OCI-LY7 (cell line): ENCODE measurements around the gene IGFBP6. TPM values are rescaled to one million over a fixed set of nuclear protein-coding genes. Genes with fewer than 3 reads are reported as not detected.

ENCODE experiments used
- BruUV-seq: library from RNA; stranded (reverse); fragments of 400-500 nt; replicated peaks from 2 replicates; lab custom pipeline; 2021; lab: Mats Ljungman, UMichigan
- CTCF ChIA-PET: fragments of 300-600 bp; sonication (Branson Sonifier 250); formaldehyde crosslinking; loops from one replicate; lab custom pipeline; 2022; ENCODE audit warnings: antibody characterized with exemption; ENCODE audit not compliant: unreplicated experiment; lab: Charles Lee
- POLR2A ChIA-PET: fragments of 300-600 bp; sonication (Branson Sonifier 250); formaldehyde crosslinking; loops from one replicate; lab custom pipeline; 2022; ENCODE audit warnings: antibody characterized with exemption; lab: Charles Lee
- DNase-seq: peaks from one replicate; pipeline ENCODE4 v3.0.0-alpha.2; 2015; ENCODE audit warnings: low spot score
- H2AFZ ChIP-seq: fragments of 200-600 bp; sonication (generic), shearing (Covaris generic); 2 replicates; pipeline ENCODE4 v1.6.1; 2014; ENCODE audit warnings: mild to moderate bottlenecking, antibody characterized with exemption, low read length, moderate library complexity
- H3K27ac ChIP-seq: fragments of 200-600 bp; sonication (generic); 2 replicates; pipeline ENCODE4 v1.5.1; 2014; ENCODE audit warnings: mixed run types, low read depth, mild to moderate bottlenecking, moderate library complexity, low read length, inconsistent platforms; ENCODE audit not compliant: poor library complexity, severe bottlenecking
- H3K36me3 ChIP-seq: fragments of 200-600 bp; sonication (generic); 2 replicates; pipeline ENCODE4 v1.6.1; 2014; ENCODE audit warnings: mild to moderate bottlenecking, antibody characterized with exemption, low read length, moderate library complexity, mixed read lengths; ENCODE audit not compliant: insufficient read depth
- H3K4me1 ChIP-seq: fragments of 200-600 bp; sonication (generic); 2 replicates; pipeline ENCODE4 v1.5.1; 2014; ENCODE audit warnings: mild to moderate bottlenecking, low read length; ENCODE audit not compliant: insufficient read depth, poor library complexity, severe bottlenecking
- H3K4me2 ChIP-seq: fragments of 200-600 bp; sonication (generic); 2 replicates; pipeline ENCODE4 v1.6.1; 2014; ENCODE audit warnings: mild to moderate bottlenecking, low read length
- H3K4me3 ChIP-seq: fragments of 200-600 bp; sonication (generic); 2 replicates; pipeline ENCODE4 v1.5.1; 2014; ENCODE audit warnings: mild to moderate bottlenecking, low read depth, low read length; ENCODE audit not compliant: poor library complexity, severe bottlenecking
- H3K79me2 ChIP-seq: fragments of 200-600 bp; sonication (generic); 2 replicates; pipeline ENCODE4 v1.6.1; 2016; ENCODE audit warnings: low read depth, mild to moderate bottlenecking, low read length, moderate library complexity, mixed read lengths; ENCODE audit not compliant: insufficient read depth
- H3K9me2 ChIP-seq: fragments of 200-600 bp; sonication (generic); 2 replicates; pipeline ENCODE4 v1.6.1; 2016; ENCODE audit warnings: mild to moderate bottlenecking, low read length, mixed read lengths; ENCODE audit not compliant: insufficient read depth
- H3K9me3 ChIP-seq: fragments of 200-600 bp; sonication (generic); 2 replicates; pipeline ENCODE4 v1.6.1; 2014; ENCODE audit warnings: mild to moderate bottlenecking, mixed run types, low read length, mixed read lengths
- H4K20me1 ChIP-seq: fragments of 200-600 bp; sonication (generic); 2 replicates; pipeline ENCODE4 v1.6.1; 2014; ENCODE audit warnings: mild to moderate bottlenecking, antibody characterized with exemption, low read length, moderate library complexity, mixed read lengths; ENCODE audit not compliant: insufficient read depth
- CTCF ChIP-seq: fragments of 200-600 bp; sonication (generic); conservative IDR thresholded peaks from 2 replicates; pipeline ENCODE4 v1.5.1; 2014; ENCODE audit warnings: mild to moderate bottlenecking, antibody characterized with exemption, low read length, moderate library complexity, mixed read lengths
- EZH2phosphoT487 ChIP-seq: fragments of 200-600 bp; sonication (generic); IDR thresholded peaks from 2 replicates; pipeline ENCODE4 v1.6.1; 2018; ENCODE audit warnings: low read depth, borderline replicate concordance, mild to moderate bottlenecking, mixed run types, antibody characterized with exemption, low read length, moderate library complexity, mixed read lengths
- intact Hi-C: fragments of 100-400 bp; cut with micrococcal nuclease; formaldehyde crosslinking; loops from one replicate; pipeline ENCODE4 v1.10.0; 2022; ENCODE audit not compliant: unreplicated experiment
- total RNA-seq, 2 experiments: library from RNA; depleted of rRNA in 1 of 2; stranded (reverse); fragments of >200 nt in 1 of 2; shearing (Covaris generic) in 1 of 2; gene quantifications; 2 replicates each; pipeline ENCODE4 v1.2.3, GENCODE V29; 2014 to 2022

Gene IGFBP6
- total RNA-seq, 2 experiments from 2014 or later: 2.9 TPM; not detected in 1

- TF ChIP-seq CTCF (no peak), EZH2phosphoT487 (no peak)
- no peak overlapping the region for H3K27ac ChIP-seq
- no peaks in the 10 kb centered on the region for H3K79me2 ChIP-seq
- H3K9me2 ChIP-seq: no peaks in the 10 kb centered on the region
- no peak for DNase-seq
- POLR2A ChIA-PET: interaction anchor here (1.0 kb wide), 1 partner anchor 9 kb away, joined by 4 read pairs; the partner anchor contains the start of gene SPRYD3
- H4K20me1 ChIP-seq: no peaks in the 10 kb centered on the region
- H3K4me2 ChIP-seq: no peak overlapping the region
- H2AFZ ChIP-seq: no peak overlapping the region
- no peaks in the 10 kb centered on the region for H3K9me3 ChIP-seq
- H3K4me1 ChIP-seq: no peaks in the 10 kb centered on the region
- no peak overlapping the region for H3K4me3 ChIP-seq
- CTCF ChIA-PET: no interaction called here
- intact Hi-C loops: no loop called here
- BruUV-seq: no TSS peak
- H3K36me3 ChIP-seq: peaks cover 35% of the 10 kb centered on the region
These were observed 27.7 kb upstream of the IGFBP6 start for GRCh38 chr12:53069621-53070410.

- CTCF ChIA-PET: interaction anchor here (0.6 kb wide), 1 partner anchor 10 kb away, joined by 13 read pairs; no protein-coding TSS in a partner anchor
These were observed 26.5 kb upstream of the IGFBP6 start for GRCh38 chr12:53070877-53071492.

More at GRCh38 chr12:53070877-53071492, 26.5 kb upstream of the IGFBP6 start:
- no peak overlapping the region for H3K4me3 ChIP-seq
- no peak overlapping the region for H3K27ac ChIP-seq
- no peaks in the 10 kb centered on the region for H3K79me2 ChIP-seq
- H2AFZ ChIP-seq: no peak overlapping the region
- intact Hi-C loops: no loop called here
- POLR2A ChIA-PET: interaction anchor here (0.6 to 1.4 kb wide), 4 partner anchors 8 to 32 kb away, joined by 3 to 7 read pairs (median 4); partner anchors contain the start of genes SOAT2 and SPRYD3
- TF ChIP-seq CTCF: no peak
- no peak for TF ChIP-seq EZH2phosphoT487
- no peaks in the 10 kb centered on the region for H3K9me2 ChIP-seq
- H3K36me3 ChIP-seq: peaks cover 34% of the 10 kb centered on the region
- no peaks in the 10 kb centered on the region for H3K4me1 ChIP-seq
- DNase-seq: no peak
- H3K4me2 ChIP-seq: no peak overlapping the region
- no peaks in the 10 kb centered on the region for H4K20me1 ChIP-seq
- no TSS peak for BruUV-seq
- H3K9me3 ChIP-seq: no peaks in the 10 kb centered on the region
